GM12873 (cell line): Measurements from ENCODE around the gene CEP350.

ENCODE experiments used
- CTCF ChIP-seq: IDR thresholded peaks from 2 replicates; pipeline ENCODE4 v1.5.1; 2012; ENCODE audit warnings: low read depth, mild to moderate bottlenecking, moderate library complexity, low read length, control low read depth; ENCODE audit not compliant: insufficient read depth; ENCODE audit errors: missing control alignments

CEP350 gene

GRCh38 chr1:180031664-180032063 lies 77.1 kb downstream of the CEP350 start:
- no peak for TF ChIP-seq CTCF

- no peak for TF ChIP-seq CTCF
Measured at GRCh38 chr1:180033390-180033789, 78.8 kb downstream of the CEP350 start.

GRCh38 chr1:180040034-180040433 lies 85.4 kb downstream of the CEP350 start:
- no peak for TF ChIP-seq CTCF

GRCh38 chr1:180041582-180041981 lies 87.0 kb downstream of the CEP350 start:
- no peak for TF ChIP-seq CTCF

- no peak for TF ChIP-seq CTCF
Measured at GRCh38 chr1:180042988-180043622, 88.5 kb downstream of the CEP350 start.

- TF ChIP-seq CTCF = no peak
Measured at GRCh38 chr1:180043785-180044184, 89.2 kb downstream of the CEP350 start.

- no peak for TF ChIP-seq CTCF
Measured at GRCh38 chr1:180046674-180047073, 92.1 kb downstream of the CEP350 start.
